Activated T-helper 1 cell treated with Interleukin-2 at 50 U/mL for 16 hours (primary cell): ENCODE results near the gene GALNT7.
"Not testable (repeated sequence)": the region's sequence is repeated elsewhere in the genome, so short reads cannot be mapped to it uniquely, and the experiment has no call there.

ENCODE experiments used
- DNase-seq: peaks from one replicate; pipeline ENCODE4 v3.0.0-alpha.2; 2020; ENCODE audit warnings: low read depth

GALNT7 gene

GRCh38 chr4:173194157-173194556, 25.5 kb downstream of the GALNT7 start:
- DNase-seq: no peak

- no peak for DNase-seq
Observed at GRCh38 chr4:173195109-173195508, 26.5 kb downstream of the GALNT7 start.

- no peak for DNase-seq
Observed at GRCh38 chr4:173199553-173199952, 30.9 kb downstream of the GALNT7 start.

- DNase-seq: no peak
Observed at GRCh38 chr4:173200103-173200884, 31.7 kb downstream of the GALNT7 start.

GRCh38 chr4:173202395-173202794, 33.8 kb downstream of the GALNT7 start:
- DNase-seq: no peak

- DNase-seq: no peak
Observed at GRCh38 chr4:173205656-173206055, 37.0 kb downstream of the GALNT7 start.

GRCh38 chr4:173208420-173208819, 39.8 kb downstream of the GALNT7 start:
- DNase-seq: no peak

- DNase-seq: no peak
Observed at GRCh38 chr4:173211222-173211621, 42.6 kb downstream of the GALNT7 start.

- no peak for DNase-seq
Observed at GRCh38 chr4:173211838-173212237, 43.2 kb downstream of the GALNT7 start.

GRCh38 chr4:173212379-173212778, 43.8 kb downstream of the GALNT7 start:
- no peak for DNase-seq

GRCh38 chr4:173213296-173213695, 44.7 kb downstream of the GALNT7 start:
- no peak for DNase-seq

- DNase-seq: no peak
Observed at GRCh38 chr4:173214231-173214630, 45.6 kb downstream of the GALNT7 start.

GRCh38 chr4:173214661-173215060, 46.0 kb downstream of the GALNT7 start:
- DNase-seq: no peak

GRCh38 chr4:173217075-173217474, 48.5 kb downstream of the GALNT7 start:
- DNase-seq: no peak

GRCh38 chr4:173217727-173218126, 49.1 kb downstream of the GALNT7 start:
- no peak for DNase-seq

- DNase-seq: no peak
Observed at GRCh38 chr4:173218411-173219125, 50.0 kb downstream of the GALNT7 start.

- DNase-seq: not testable (repeated sequence)
Observed at GRCh38 chr4:173219126-173219437, 50.5 kb downstream of the GALNT7 start.

GRCh38 chr4:173223743-173224142, 55.1 kb downstream of the GALNT7 start:
- no peak for DNase-seq

- DNase-seq: no peak
Observed at GRCh38 chr4:173226401-173226888, 57.8 kb downstream of the GALNT7 start.

- no peak for DNase-seq
Observed at GRCh38 chr4:173227756-173228155, 59.1 kb downstream of the GALNT7 start.

GRCh38 chr4:173230062-173230461, 61.5 kb downstream of the GALNT7 start:
- no peak for DNase-seq

GRCh38 chr4:173231916-173232315, 63.3 kb downstream of the GALNT7 start:
- DNase-seq: no peak

- no peak for DNase-seq
Observed at GRCh38 chr4:173233857-173234256, 65.2 kb downstream of the GALNT7 start.

- no peak for DNase-seq
Observed at GRCh38 chr4:173235050-173235449, 66.4 kb downstream of the GALNT7 start.
